ENCODE data around the gene ARL4D.
"Not testable (repeated sequence)": the region's sequence is repeated elsewhere in the genome, so short reads cannot be mapped to it uniquely, and the experiment has no call there.

The ARL4D gene

DNA sequence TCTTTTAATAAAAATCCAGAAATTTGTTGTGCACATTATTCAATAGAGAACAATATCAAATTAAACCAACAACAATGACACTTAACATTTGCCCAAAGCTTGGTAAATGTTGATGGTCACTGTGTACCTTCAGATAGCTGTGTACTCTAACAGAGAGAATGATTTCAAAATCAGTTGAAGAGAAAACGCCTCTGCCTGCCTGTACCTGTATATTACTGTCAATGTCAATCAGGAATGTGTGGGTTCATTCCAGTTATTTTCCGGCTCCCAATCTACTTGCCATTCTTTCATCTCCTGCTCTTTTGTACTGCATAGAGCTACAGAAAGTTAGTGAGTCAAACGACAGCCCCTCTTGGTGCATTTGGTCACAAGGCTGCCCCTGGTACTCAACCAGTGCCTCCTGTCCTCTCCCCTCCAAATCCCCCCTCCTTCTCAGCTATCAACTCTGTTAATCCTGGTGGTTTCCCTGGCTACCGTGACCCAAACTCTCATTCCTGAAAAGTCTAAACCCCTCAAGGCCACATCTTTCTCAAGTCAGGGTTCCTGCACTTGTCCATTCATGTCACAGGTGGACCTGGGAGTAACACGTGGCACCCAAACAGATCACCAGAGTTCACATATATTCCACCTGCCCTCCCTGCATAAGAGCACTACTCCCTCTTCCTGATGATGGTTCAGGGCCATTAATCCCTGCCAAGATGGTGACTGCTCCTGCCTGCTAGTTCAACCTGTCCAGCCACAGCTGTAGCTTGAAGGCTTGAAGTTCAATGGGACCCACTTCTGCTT is 13.6 kb upstream of the ARL4D start:
- Histone ChIP-seq H3K27ac (no peak overlapping the region), H3K9me3 (no peaks in the 10 kb centered on the region), H3K36me3 (no peaks in the 10 kb centered on the region), H3K4me1 (peaks cover 0 to 16% (median 10%) of the 10 kb centered on the region in 4 donors), H3K27me3 (no peaks in the 10 kb centered on the region), H3K4me3 (no peak overlapping the region)
- intact Hi-C loops (cut with DNase I; ENCODE audit: low total_unique reads): no loop called here
- no peak for DNase-seq
- TF ChIP-seq, protein P1, sequence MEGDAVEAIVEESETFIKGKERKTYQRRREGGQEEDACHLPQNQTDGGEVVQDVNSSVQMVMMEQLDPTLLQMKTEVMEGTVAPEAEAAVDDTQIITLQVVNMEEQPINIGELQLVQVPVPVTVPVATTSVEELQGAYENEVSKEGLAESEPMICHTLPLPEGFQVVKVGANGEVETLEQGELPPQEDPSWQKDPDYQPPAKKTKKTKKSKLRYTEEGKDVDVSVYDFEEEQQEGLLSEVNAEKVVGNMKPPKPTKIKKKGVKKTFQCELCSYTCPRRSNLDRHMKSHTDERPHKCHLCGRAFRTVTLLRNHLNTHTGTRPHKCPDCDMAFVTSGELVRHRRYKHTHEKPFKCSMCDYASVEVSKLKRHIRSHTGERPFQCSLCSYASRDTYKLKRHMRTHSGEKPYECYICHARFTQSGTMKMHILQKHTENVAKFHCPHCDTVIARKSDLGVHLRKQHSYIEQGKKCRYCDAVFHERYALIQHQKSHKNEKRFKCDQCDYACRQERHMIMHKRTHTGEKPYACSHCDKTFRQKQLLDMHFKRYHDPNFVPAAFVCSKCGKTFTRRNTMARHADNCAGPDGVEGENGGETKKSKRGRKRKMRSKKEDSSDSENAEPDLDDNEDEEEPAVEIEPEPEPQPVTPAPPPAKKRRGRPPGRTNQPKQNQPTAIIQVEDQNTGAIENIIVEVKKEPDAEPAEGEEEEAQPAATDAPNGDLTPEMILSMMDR (IDR thresholded peaks at IDR 0.05): no peak

DNA sequence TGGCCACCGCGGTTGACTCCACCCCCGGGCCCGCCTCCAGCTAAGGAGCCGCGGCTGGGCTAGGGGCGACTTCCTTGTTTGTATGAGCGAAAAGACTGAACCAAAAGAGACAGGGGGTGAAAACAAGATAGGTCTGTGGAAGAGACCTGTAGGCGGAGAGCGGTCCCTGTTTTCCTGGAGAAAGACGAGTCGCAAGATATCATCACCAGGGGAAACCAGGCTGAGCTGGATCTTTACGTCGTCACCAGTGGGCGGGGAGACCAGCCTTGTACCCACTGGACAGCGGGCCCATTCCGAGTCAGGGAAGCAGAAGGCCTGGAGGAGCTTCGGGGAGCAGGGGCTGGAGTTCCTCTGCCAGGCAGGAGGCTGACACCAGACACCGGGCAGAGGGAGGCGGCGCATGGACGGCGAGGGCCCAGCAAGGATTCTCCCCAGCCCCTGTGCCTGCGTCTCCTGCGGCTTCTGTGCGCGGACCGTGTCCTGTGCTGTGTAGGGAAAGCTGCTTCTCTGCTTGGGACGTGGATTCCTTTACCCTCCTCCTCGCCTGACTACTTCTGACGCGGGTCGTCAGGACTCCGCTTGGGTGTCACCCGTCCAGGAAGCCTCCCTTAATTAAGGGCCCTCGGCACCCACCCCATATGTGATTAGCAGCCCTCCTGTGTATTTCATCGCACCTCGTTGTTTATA is 10.3 kb upstream of the ARL4D start:
- intact Hi-C loops (cut with DNase I; ENCODE audit: low total_unique reads): loop anchor here (2.0 kb wide), 1 partner anchor 20 kb away; no protein-coding TSS in a partner anchor
- Histone ChIP-seq H3K4me3 (peak overlapping the region; percentile 71 to 77), H3K4me1 (peaks cover 0 to 16% (median 10%) of the 10 kb centered on the region in 4 donors), H3K9me3 (no peaks in the 10 kb centered on the region), H3K27me3 (no peaks in the 10 kb centered on the region), H3K27ac (peak overlapping the region; percentile 100), H3K36me3 (no peaks in the 10 kb centered on the region)
- TF ChIP-seq, protein P1 (IDR thresholded peaks at IDR 0.05): peak in 1 of 2 experiments; percentile 8
- peak; percentile 96 to 97 for DNase-seq

DNA sequence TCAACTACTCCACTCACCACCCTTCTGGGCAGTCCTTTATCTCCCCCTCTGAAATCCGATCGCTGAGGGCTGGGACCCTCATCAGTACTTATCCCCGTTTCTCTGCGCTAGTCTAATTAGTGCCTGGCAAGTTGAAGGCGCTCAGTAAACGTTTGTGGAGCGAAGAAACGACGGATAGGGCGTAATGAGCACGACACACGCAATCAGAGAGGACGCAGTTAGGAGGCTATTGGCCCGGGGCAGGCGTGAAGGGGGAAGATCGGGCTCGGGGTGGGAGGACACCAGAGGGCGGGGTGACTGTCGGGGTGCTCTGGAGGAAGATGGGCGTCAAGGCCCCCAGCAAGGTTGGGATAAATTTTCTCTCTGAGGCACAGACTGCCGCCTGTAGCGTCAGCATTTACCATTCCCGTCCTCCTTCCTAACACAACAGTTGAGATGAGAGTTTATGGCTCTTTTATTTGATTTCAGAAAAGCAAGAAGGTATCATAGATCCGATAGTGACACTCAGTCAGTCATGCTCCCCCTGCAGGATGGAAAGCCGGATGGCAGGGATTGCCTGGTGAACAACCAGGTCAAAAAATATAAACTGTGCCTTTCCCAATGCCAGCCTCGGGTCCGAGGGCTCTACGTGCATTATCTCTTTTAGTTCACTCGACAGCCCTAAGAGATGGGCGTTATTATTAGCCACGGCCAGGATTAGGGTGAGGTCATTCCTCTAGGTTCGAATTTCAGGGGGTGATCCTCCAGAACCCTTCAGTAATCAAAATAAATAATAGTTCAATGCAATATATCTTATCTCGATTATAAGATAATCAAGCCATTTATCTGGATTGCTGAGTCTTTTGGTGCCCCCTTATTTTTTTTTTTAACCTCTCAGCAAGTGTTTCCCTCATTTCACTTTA is 9.5 kb upstream of the ARL4D start:
- TF ChIP-seq, protein P1 (IDR thresholded peaks at IDR 0.05): peak; percentile 85 to 90
- intact Hi-C loops (cut with DNase I; ENCODE audit: low total_unique reads): loop anchor here (2.0 kb wide), 1 partner anchor 20 kb away; no protein-coding TSS in a partner anchor
- peak; percentile 92 to 95 for DNase-seq

DNA sequence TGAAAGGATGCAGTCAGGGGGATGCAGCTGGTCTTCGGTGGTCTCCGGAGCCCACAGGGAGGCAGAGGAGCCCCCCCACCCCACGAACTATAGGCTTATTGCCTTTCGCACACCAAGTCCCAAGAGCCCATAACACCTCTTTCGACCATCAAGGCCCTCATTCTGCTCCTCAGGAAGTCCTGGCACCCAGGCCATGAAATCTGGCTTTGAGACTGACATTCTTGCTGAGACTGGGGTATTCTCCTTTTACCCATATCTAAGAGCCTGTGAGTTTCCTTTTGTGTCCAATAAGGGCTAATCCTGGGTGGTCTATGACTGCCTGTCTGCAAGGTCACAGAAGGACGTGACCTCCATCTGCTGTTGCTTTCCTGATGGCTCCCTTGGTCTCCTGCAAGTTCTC is 6.4 kb upstream of the ARL4D start:
- DNase-seq: no peak
- no peaks in the 10 kb centered on the region for H3K9me3 ChIP-seq
- no peak overlapping the region for H3K27ac ChIP-seq
- H3K4me3 ChIP-seq: no peak overlapping the region
- TF ChIP-seq, protein P1 (IDR thresholded peaks at IDR 0.05): no peak
- intact Hi-C loops (cut with DNase I; ENCODE audit: low total_unique reads): no loop called here
- H3K4me1 ChIP-seq: peaks cover 0 to 18% (median 13%) of the 10 kb centered on the region in 4 donors
- H3K27me3 ChIP-seq: no peaks in the 10 kb centered on the region
- no peaks in the 10 kb centered on the region for H3K36me3 ChIP-seq

More for the DNA sequence above, 9.5 kb upstream of the ARL4D start:
- Histone ChIP-seq H3K4me1 (peaks cover 0 to 19% (median 13%) of the 10 kb centered on the region in 4 donors), H3K27me3 (no peaks in the 10 kb centered on the region), H3K4me3 (peak overlapping the region; percentile 71 to 77), H3K9me3 (no peaks in the 10 kb centered on the region), H3K27ac (peak overlapping the region; percentile 100), H3K36me3 (no peaks in the 10 kb centered on the region)

DNA sequence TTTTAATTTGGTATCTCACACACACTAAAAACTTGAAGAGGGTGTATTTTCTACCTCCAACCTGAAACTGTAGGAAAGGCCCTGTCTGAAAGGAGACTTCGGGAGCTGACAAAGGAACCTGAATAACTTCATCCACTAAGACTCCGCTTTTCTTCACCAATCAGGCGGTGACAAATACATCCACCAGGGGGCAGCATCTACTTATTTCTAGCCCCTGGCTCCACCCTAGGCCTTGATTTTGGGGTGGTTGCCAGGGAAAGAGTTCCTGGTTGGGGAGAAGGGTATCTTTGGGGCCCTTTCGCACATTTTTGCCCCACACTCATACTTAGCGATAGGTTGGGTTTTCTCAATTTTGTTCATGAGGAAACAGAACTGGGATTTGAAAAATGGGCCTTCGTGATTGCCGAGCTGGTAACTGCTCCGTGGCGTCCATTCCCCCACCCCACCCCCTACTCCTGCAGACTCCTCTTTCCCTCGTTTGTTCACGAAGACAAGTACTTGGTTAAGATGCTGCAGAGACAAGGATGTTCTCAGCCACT is 4.8 kb upstream of the ARL4D start:
- Histone ChIP-seq H3K27me3 (no peaks in the 10 kb centered on the region), H3K4me1 (peaks cover 0 to 22% (median 13%) of the 10 kb centered on the region in 4 donors), H3K9me3 (no peaks in the 10 kb centered on the region), H3K36me3 (no peaks in the 10 kb centered on the region), H3K4me3 (peak overlapping the region in 1 of 2 donors; percentile 17), H3K27ac (peak overlapping the region; percentile 36 to 59)
- TF ChIP-seq, protein P1 (IDR thresholded peaks at IDR 0.05): peak; percentile 91 to 99
- peak; percentile 93 to 94 for DNase-seq
- intact Hi-C loops (cut with DNase I; ENCODE audit: low total_unique reads): loop anchor here (1.0 kb wide), 1 partner anchor 89 kb away; the partner anchor contains the start of gene DHX8

DNA sequence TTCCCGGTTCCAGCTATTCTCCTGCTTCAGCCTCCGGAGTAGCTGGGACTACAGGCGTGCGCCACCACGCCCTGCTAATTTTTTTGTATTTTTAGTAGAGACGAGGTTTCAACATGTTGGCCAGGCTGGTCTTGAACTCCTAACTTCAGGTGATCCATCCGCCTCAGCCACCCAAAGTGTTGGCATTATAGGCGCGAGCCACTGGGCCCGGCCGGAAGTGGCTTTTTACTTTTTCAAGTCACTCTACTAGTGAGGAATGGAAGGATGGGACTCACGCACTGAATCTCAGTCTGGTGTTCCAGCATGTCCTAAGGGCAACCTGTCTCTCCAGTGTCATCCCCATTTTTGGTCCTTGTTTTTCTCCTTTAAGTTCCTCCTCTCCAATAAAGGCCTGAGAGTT is 4.1 kb upstream of the ARL4D start:
- not testable (repeated sequence) for H3K36me3 ChIP-seq, DNase-seq, H3K9me3 ChIP-seq, H3K4me3 ChIP-seq, H3K27me3 ChIP-seq
- H3K4me1 ChIP-seq: peaks cover 0 to 21% (median 14%) of the 10 kb centered on the region in 4 donors
- H3K27ac ChIP-seq: peak overlapping the region in 1 of 2 donors; percentile 59
- intact Hi-C loops (cut with DNase I; ENCODE audit: low total_unique reads): loop anchor here (1.0 kb wide), 1 partner anchor 89 kb away; the partner anchor contains the start of gene DHX8

Data from tibial artery (tissue), 4 donors.